Subcutaneous abdominal adipose tissue (tissue), 5 donors: Measurements from ENCODE around the gene CFAP77.

Experiments used
- H3K27ac ChIP-seq: one replicate; pipeline ENCODE4 v1.7.0; 2013; ENCODE audit warnings: low read depth, mild to moderate bottlenecking, inconsistent platforms, low read length, moderate library complexity
- H3K27me3 ChIP-seq, 5 donors: one replicate each; pipeline ENCODE4 v1.7.0; 2013; ENCODE audit warnings: low read length in 5 of 5, inconsistent platforms in 1 of 5; ENCODE audit not compliant: control insufficient read depth in 5 of 5, insufficient read depth in 4 of 5
- H3K36me3 ChIP-seq, 5 donors: one replicate each; pipeline ENCODE4 v1.7.0; 2013; ENCODE audit warnings: low read length in 5 of 5; ENCODE audit not compliant: control insufficient read depth in 5 of 5, insufficient read depth in 5 of 5
- H3K4me1 ChIP-seq, 5 donors: one replicate each; pipeline ENCODE4 v1.7.0; 2013; ENCODE audit warnings: low read length in 5 of 5, mild to moderate bottlenecking in 3 of 5, moderate library complexity in 1 of 5; ENCODE audit not compliant: control insufficient read depth in 5 of 5, insufficient read depth in 5 of 5
- H3K4me3 ChIP-seq, 5 donors: one replicate each; pipeline ENCODE4 v1.7.0; 2013; ENCODE audit warnings: low read length in 5 of 5, low read depth in 1 of 5
- H3K9ac ChIP-seq, 5 donors: one replicate each; pipeline ENCODE4 v1.7.0; 2013; ENCODE audit warnings: low read length in 5 of 5, mild to moderate bottlenecking in 4 of 5, moderate library complexity in 3 of 5
- H3K9me3 ChIP-seq, 5 donors: one replicate each; pipeline ENCODE4 v1.7.0; 2013; ENCODE audit warnings: low read length in 5 of 5; ENCODE audit not compliant: control insufficient read depth in 5 of 5
- donor health status: healthy.
- donor health status: healthy.
- donor health status: healthy.
- donor health status: healthy.
- donor health status: healthy.

CFAP77 gene

DNA sequence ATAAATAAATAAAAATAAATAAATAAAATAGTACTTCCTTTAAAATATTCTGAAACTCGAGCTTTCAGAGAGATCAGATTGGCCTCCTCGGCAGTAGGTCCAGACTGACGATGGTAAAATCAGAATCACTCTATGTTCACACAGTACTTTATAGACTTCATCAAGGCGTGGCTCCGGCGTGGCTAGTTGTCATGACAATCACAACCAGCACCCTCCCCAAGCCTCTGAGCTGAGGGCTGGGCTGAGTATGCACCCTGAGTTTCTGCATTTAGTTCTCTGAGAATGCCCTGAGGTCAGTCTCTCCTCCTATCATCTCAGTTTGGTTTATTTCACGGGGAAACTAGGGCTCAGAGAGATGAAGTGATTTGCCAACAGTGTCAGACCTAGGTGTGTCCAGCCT, 129.1 kb downstream of the CFAP77 start:
- H3K9me3 ChIP-seq = peaks cover 3 to 8% (median 4%) of the 10 kb centered on the region in 5 donors
- H3K36me3 ChIP-seq = no peaks in the 10 kb centered on the region
- H3K9ac ChIP-seq = no peak overlapping the region
- peaks cover 0 to 7% (median 3%) of the 10 kb centered on the region in 5 donors for H3K27me3 ChIP-seq
- no peak overlapping the region for H3K4me3 ChIP-seq
- no peaks in the 10 kb centered on the region for H3K4me1 ChIP-seq
- no peak overlapping the region for H3K27ac ChIP-seq

DNA sequence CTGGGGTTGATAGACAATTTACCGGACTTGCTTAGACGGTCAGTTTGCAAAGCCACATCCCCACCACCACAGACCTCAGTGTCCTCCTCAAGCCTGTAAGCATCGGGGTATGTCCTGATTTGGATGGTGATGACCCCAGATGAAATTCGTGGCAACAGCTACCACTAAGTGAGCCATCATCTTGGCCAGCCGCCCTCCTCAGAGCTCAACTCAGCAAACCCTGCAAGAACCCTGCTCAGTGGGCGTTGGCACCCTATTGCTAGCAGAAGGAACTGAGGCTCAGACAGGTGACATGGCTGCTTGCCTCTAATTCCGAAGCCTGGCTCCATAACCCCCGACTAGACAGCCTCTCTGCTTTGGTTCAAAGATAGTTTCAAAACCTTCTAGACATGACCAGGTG, 131.0 kb downstream of the CFAP77 start:
- Histone ChIP-seq H3K9ac (no peak overlapping the region), H3K36me3 (no peaks in the 10 kb centered on the region), H3K4me1 (peaks cover 0 to 1% (median under 1%) of the 10 kb centered on the region in 5 donors), H3K27ac (no peak overlapping the region), H3K27me3 (peaks cover 8 to 20% (median 13%) of the 10 kb centered on the region in 5 donors), H3K4me3 (no peak overlapping the region), H3K9me3 (no peaks in the 10 kb centered on the region)

DNA sequence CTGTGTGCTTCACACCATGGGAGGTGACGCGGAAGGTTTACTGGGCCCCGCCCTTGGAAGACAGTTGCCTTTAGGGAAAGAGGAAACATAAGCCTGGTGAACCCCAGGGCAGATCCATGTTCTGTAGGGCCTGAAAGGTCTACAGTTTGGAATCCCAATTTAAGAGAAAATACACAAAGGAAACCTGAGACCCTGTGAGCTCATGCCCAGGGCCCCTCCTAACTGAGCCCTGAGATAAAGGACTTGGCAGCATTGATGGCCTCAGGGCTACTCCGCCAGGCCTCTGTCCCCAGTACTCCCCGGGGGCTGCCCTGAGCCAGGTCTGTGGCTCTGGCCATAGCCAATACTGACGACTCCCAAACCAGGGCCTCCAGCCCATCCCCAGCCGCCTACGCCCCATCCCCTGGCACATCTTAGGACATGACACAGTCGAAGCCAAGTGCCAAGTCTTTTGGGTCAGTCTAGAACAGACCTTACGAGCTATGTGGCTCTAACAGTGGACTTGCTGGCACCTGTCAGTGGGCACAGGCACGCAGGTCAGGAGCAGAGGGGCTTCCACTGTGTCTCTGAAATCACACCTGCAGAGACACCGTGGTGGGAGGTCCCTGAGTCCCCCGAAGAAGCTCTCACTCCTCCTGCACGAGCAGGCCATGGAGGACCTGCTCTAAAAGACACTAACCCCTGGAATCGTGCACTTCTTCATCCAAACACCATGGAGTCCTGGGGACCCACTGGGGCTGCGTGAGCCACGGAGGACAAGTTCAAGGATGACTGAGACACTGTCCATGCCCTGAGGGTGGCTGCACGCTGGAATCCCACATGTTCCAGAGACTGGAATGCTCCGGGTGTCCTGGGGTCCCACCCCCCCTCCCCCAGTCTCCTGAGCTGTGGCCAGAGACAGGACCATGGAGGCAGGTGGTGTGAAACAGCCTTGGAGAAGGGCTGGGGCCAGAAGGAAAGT, 132.1 kb downstream of the CFAP77 start:
- Histone ChIP-seq H3K9ac (no peak overlapping the region), H3K27ac (no peak overlapping the region), H3K27me3 (peaks cover 13 to 30% (median 23%) of the 10 kb centered on the region in 5 donors), H3K4me3 (no peak overlapping the region), H3K36me3 (no peaks in the 10 kb centered on the region), H3K4me1 (peaks cover 0 to 8% (median 7%) of the 10 kb centered on the region in 5 donors), H3K9me3 (no peaks in the 10 kb centered on the region)

DNA sequence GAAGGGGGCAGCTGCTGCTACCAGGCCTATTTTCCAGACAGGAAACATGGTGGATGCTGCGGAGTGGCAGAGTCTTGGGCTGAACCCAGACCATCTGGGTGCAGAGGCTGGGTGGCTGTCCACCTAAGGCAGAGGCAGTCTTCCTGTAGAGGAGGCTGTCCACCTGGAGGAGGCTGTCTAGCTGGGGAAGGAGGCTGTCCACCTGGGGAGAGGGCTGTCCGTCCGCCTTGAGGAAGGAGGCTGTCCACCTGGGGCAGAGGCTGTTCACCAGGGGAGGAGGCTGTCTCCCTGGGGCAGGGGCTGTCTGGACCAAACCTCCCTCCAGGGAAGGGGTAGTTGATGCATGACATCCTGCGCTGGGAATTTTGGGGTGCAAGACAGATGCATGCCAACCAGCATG, 133.2 kb downstream of the CFAP77 start:
- Histone ChIP-seq H3K9ac (no peak overlapping the region), H3K27me3 (peaks cover 16 to 30% (median 28%) of the 10 kb centered on the region in 5 donors)

DNA sequence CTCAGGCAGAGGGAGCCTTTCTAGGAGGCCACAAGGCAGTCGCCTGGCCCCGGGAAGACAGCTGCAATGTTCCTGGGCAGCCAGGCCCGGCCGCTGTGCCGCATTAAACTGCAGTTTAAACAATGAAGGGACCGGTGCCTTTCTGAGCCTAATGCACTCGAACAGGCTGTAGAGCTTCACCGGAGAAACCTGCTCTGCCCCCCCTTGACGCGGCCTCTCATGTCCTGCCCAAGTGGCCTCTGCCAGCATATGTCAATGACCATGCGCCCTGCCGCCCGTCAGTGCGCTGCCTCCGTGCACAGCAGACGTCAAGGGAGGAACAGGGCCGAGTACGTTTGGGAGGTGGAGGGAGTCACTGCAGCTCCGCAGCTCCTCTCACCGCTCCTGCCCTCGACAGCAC, 133.9 kb downstream of the CFAP77 start:
- Histone ChIP-seq H3K36me3 (no peaks in the 10 kb centered on the region), H3K4me1 (peaks cover 0 to 8% (median 7%) of the 10 kb centered on the region in 5 donors), H3K27ac (no peak overlapping the region), H3K9ac (no peak overlapping the region), H3K27me3 (peaks cover 16 to 30% (median 28%) of the 10 kb centered on the region in 5 donors), H3K4me3 (no peak overlapping the region), H3K9me3 (no peaks in the 10 kb centered on the region)

More for the DNA sequence above, 133.2 kb downstream of the CFAP77 start:
- Histone ChIP-seq H3K4me1 (peaks cover 0 to 8% (median 7%) of the 10 kb centered on the region in 5 donors), H3K27ac (no peak overlapping the region), H3K4me3 (no peak overlapping the region), H3K36me3 (no peaks in the 10 kb centered on the region), H3K9me3 (no peaks in the 10 kb centered on the region)

DNA sequence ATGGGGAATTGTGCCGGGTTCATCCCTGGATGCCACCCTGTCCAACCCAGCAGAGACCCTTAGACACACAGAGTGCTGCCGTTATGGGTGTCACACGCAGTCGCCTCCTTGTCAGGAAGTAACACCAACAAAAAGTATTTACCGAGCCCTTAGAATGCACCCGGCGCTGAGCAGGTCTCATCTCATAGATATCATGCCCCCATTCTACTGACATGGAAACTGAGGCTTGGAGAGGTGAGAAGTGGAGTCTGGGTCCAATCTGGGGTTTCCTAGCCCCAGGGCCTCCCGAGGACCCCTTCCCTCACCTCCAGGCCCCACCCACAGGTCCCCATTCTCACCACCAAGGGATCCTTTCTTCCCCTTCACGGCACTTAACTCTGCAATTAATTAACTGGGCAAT, 135.6 kb downstream of the CFAP77 start:
- H3K9ac ChIP-seq = no peak overlapping the region
- no peaks in the 10 kb centered on the region for H3K9me3 ChIP-seq
- H3K4me1 ChIP-seq = peaks cover 0 to 8% (median 7%) of the 10 kb centered on the region in 5 donors
- H3K36me3 ChIP-seq = no peaks in the 10 kb centered on the region
- no peak overlapping the region for H3K4me3 ChIP-seq
- no peak overlapping the region for H3K27ac ChIP-seq
- peaks cover 16 to 31% (median 28%) of the 10 kb centered on the region in 5 donors for H3K27me3 ChIP-seq

DNA sequence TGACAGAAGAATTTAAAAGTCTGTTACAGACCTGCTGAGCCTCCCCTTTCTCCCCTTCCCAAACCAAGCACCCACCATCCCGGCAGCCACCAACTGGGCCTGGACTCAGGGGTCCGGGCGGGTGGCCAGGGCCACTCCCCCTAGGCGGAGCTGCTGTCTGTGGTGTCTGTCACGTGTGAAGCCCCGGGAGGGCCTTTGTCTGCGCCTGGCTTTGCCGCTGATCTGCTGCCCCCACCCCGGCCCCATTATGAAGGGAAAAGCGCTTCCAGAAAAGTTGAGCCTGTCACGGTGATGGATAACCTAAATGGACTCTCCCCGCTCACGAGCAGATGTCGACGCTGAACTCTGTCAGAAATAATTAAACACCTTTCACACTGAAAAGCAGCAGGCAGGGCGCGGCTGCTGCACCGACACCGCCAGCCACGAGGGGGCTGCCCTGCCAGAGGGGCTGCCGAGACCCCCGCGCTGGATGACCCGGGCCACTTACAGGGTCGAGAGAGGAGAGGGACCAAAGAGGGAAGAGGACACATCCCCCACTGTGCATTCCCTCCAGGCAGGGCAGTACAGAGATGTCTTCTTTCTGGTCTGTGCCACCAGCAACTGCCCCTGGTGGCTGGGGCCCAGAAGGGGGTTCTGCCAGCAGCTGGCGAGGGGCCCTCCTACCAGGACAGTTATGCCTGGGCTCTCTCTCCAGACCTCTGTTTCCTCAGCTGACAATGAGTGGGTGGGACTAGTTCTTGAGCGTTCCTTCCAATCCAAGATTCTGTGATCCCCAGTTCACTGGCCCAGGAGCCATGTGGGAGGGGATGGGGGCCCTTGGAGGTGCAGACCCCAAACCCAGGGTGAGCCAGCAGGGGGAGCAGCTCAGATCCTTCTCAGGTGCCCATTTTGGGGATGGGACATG, 136.4 kb downstream of the CFAP77 start:
- H3K9me3 ChIP-seq = no peaks in the 10 kb centered on the region
- no peak overlapping the region for H3K9ac ChIP-seq
- H3K4me3 ChIP-seq = peak overlapping the region in 2 of 5 donors; percentile 6 to 17
- peaks cover 0 to 8% (median 7%) of the 10 kb centered on the region in 5 donors for H3K4me1 ChIP-seq
- no peaks in the 10 kb centered on the region for H3K36me3 ChIP-seq
- H3K27me3 ChIP-seq = peaks cover 16 to 31% (median 30%) of the 10 kb centered on the region in 5 donors
- no peak overlapping the region for H3K27ac ChIP-seq

DNA sequence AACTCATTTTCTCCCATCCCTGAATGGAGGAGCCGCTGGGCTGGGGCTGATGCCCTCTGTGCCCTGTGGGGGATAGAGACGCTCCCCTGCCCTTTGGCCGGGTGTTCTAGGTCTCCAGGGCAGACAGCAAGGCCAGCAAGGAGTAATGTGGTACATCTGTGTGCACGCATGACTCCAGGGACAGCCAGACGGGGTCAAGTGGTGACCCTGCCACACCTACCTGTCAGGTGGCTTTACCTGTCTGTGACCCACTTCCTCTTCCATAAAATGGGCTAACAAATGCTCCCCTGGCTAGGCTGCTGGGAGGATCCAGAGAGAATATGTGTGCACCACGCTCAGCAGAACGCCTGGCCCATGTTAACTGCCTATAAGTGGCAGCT, 137.0 kb downstream of the CFAP77 start:
- H3K9me3 ChIP-seq = no peaks in the 10 kb centered on the region

DNA sequence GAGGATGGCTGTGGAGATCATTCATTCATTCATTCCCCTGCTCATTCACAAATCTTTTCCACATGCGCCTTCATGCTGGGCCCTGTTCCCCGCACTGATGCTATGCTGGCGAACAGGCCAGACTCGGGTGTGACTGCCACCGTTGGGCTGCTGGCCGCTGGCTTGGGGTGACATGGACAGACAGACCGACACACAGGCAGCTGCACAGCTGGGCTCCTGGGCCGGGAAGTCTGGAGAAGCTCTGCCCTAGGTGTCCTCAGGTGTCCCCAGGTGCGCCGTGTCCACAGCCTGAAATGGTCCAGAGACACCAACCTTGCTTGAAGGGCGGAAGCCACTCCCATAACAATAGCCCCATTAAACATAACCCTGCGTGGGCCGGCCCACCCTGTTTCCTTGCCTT, 137.4 kb downstream of the CFAP77 start:
- H3K9me3 ChIP-seq = no peaks in the 10 kb centered on the region
- peaks cover 0 to 8% (median 7%) of the 10 kb centered on the region in 5 donors for H3K4me1 ChIP-seq
- H3K9ac ChIP-seq = no peak overlapping the region
- peaks cover 17 to 37% (median 30%) of the 10 kb centered on the region in 5 donors for H3K27me3 ChIP-seq
- H3K36me3 ChIP-seq = no peaks in the 10 kb centered on the region
- no peak overlapping the region for H3K27ac ChIP-seq
- H3K4me3 ChIP-seq = no peak overlapping the region

More for the DNA sequence above, 137.0 kb downstream of the CFAP77 start:
- Histone ChIP-seq H3K27ac (no peak overlapping the region), H3K4me3 (no peak overlapping the region), H3K9ac (no peak overlapping the region), H3K27me3 (peaks cover 17 to 35% (median 30%) of the 10 kb centered on the region in 5 donors), H3K4me1 (peaks cover 0 to 8% (median 7%) of the 10 kb centered on the region in 5 donors), H3K36me3 (no peaks in the 10 kb centered on the region)
